SHP77 (cell line): ENCODE measurements around the gene DCUN1D4.

Experiments
- DNase-seq, 2 experiments: peaks; one replicate each; lab custom pipeline; 2025; lab: John Stamatoyannopoulos, UW

The DCUN1D4 gene

DNA sequence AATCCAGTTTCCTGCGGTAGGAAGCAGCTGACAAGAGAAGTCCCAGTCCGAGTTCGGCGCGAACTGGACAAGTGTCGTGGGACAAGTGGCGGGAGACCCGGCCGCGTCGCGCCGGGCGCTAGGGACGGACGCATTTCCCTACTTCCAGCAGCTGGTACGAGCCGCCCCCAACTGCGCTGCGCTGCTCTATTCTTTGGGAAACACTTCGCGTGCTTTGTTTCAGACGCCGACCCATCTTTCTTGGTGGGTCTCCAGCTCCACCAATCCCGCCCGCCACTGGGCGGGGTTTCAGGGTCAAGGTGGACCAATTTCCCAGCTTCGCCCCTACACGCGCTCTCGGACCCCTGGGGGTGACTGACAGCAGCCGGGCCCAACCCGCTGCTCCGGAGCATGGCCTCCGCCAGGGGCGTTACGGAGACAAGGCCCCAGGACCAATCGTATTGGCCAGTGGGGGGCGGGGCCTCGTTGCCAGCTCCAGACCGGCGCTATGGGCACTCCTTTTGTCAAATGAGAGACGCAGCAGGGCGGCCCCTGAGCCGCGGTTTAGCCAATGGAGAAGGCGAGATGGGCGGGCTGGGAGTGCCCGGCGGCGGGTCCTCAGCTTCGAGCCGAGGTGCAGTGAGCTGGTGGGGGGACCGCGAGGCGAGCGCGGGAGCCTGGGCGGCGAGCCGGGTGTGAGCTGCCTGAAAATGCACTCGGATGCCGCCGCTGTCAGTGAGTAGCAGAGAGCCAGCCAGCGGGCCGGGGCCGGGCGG, at the start of gene DCUN1D4:
Gene DCUN1D4 (plus strand): TSS at position 600 of the 755 bp plus-strand sequence. CDS start 90 bp downstream, at position 690.
- DNase-seq: peak; percentile 100

DNA sequence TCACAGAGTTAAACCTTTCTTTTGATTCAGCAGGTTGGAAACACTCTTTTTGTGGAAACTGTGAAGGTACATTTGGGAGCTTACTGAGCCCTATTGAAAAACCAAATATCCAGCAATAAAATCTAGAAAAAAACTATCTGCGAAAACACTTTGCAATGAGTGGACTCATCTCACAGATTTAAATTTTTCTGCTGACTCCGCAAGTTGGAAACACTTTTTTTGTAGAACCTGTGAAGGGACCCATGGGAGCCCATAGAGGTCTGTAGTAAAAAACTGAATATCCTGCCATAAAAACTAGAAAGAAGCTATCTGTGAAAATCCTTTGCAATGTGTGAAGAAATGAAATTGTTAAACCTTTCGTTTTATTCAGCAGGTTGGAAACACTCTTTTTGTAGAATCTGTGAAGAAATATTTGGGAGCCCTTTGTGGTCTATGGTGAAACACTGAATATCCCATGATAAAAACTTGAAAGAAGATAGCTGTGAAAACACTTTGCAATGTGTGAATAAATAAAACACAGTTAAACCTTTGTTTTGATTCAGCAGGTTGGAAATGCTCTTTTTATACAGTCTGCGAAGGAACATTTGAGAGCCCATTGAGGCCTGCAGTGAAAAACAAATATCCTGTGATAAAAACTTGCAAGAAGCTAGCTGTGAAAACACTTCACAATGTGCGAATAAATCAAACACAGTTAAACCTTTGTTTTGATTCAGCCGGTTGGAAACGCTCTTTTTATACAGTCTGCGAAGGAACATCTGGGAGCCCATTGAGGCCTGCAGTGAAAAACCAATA, 22.3 kb upstream of the DCUN1D4 start:
- DNase-seq: no peak

DNA sequence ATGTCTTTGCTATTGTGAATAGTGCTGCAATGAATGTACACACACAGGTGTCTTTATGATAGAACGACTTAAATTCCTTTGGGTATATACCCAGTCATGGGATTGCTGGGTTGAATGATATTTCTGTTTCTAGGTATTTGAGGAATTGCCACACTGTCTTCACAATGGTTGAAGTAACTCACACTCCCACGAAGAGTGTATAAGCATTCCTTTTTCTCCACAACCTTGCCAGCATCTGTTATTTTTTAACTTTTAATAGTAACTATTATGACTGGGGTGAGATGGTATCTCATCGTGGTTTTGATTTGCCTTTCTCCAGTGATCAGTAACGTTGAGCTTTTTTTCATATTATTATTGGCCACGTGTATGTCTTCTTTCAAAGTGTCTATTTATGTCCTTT, 17.6 kb upstream of the DCUN1D4 start:
- no peak for DNase-seq

DNA sequence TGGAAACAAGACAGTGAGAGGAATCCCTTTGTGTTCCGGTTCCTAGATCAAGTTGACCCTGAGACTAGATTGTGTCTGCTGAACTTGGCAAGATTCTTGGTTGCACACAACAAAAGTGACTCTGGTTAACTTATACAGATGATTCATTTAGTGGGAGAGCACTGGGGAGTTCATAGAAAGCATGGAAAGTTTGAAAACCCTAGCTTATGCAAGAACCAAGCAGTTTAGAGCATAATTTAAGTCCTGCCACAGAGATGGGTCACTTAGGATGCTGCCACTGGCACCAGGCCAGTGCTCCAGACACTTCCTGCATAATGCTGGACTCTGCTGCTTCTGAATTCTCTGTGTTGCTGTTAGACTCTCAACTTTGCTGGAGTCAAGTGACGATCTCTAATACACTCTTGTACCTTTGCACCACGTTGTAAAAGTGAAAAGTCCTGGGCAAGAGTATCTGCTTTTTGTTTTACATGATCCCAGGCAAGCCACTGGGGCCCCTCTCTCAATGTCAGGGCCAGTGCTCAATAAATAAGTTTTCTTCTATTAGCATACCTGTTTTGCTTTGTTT, 12.7 kb upstream of the DCUN1D4 start:
- no peak for DNase-seq

DNA sequence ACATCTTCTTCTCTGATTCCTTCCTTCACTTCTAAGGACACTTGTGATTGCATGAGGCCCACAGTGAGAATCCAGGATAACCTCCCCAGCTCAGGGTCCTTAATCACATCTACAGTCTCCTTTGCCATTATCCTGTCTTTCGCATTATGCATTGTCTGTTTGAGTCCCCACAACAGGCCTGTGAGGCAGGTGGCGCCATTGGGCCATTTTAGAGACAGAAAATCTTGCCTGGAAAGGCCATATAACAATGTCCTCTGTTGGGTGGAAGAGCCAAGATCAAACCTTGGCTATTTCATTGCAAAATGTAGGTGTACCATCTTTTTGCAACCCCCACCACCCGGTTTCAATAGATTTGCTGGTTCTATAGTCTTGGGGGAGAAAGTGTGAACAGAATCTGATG, 11.8 kb upstream of the DCUN1D4 start:
- peak; percentile 49 to 55 for DNase-seq

DNA sequence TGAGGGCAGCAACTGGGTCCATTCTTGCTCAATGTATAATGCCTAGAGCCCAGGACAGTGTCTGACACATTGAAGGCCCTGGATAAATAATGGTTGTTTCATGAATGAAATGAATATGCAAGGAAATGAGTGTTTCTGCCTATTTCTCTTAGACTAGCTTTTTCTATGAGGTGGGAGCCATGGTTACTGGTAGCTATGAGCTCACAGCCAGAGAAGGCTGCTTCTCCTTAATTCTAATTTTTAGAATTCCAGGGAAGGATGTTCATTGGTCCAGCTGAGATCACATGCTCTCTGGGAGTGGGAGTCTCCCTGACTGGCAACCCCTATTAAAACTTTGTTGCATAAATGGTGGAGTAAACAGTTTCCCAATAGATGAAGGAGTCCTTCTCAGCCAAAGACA, 9.7 kb upstream of the DCUN1D4 start:
- DNase-seq: no peak

DNA sequence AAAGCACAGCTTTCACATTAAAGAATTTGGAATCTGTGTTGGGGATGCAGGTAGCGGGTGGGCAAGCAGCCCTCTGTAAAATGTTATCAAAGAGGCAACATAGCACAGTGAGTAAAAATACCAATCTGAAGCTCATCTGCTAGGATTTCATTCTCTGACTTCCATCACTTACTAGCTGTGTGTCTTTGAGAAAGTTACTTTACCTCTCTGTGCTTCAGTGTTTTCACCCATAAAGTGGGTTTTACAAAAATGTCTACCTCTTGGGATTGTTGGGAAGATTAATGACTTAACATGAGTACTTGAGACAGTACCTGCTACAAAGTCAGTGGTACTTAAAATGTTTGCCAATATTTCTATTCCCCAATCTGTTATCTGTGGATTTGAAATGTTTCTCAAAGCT, 7.9 kb upstream of the DCUN1D4 start:
- no peak for DNase-seq

DNA sequence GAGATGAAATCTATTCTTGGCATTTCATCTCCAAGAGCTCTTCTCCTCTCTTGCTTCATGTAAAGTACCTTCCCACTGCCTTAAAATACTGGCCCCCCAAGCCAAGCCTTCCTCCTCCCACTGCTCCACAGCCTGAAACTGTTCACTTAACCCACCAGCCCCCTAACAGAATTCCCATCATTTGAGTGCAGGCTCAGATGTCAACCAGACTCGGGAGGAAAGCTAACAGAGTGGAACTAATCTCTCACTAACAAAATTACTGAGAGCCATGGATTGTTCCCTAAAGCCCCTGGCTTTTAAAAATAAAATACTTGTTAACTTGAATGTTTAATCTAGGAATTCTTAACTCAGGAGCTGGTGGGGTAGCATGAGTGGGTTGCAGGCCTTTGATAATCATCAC, 7.1 kb upstream of the DCUN1D4 start:
- no peak for DNase-seq

DNA sequence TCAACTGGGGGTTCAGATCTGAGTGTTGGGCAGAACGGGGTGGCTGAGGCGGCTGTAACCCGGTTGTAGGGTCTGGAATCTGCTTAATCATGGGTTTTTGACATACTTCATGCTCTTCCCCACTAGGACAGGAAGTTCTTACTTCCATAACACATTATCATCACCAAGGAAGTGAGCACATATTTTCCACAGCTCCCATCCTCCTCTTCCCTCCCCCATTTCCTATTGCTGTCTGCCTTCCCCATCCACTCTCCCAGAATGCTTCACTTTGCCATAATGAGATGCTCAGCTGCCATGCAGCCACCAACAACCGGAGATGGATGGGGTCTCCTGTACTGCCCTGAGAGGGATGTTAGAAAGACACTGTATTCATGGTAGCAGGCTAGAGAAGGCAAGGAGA, 6.4 kb upstream of the DCUN1D4 start:
- DNase-seq: no peak

DNA sequence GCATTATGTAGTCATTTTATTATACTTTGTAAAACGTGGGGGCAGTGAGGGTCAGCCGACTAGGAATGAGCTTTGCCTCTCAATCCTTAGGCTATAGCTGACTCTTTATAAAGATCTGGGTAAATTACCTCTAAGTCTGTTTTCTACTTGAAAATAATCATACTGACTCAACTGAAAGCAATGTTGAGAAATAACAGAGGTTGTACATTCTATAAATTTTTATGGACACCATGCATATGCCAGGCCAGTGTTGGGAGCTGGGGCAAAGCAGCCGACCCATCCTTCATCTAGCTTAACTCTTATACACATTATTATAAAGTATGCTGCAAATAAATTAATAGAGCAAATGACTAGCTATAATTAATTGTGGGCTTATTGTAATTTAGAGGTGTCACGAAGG, 2.2 kb upstream of the DCUN1D4 start:
- DNase-seq: no peak

DNA sequence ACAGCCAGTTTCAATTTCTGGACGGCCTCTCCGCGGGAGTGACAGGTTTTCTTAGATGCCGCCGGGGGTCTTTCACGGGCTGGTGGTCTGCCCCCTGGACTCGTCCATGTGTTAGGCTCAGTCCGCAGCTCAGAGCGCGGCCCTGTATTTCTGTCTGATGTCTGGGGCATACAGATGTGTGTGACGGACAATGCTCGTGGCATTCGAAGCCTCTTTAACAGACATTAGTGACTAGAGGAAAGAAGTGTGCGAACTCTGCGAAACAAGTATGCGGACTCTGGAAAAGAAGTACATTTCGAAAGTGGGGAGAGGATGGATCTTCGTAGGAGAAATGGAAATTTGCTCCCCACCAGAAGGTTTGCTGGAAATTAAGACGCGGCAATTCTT, 793 bp upstream of the DCUN1D4 start:
- DNase-seq: peak in 1 of 2 experiments; percentile 51

DNA sequence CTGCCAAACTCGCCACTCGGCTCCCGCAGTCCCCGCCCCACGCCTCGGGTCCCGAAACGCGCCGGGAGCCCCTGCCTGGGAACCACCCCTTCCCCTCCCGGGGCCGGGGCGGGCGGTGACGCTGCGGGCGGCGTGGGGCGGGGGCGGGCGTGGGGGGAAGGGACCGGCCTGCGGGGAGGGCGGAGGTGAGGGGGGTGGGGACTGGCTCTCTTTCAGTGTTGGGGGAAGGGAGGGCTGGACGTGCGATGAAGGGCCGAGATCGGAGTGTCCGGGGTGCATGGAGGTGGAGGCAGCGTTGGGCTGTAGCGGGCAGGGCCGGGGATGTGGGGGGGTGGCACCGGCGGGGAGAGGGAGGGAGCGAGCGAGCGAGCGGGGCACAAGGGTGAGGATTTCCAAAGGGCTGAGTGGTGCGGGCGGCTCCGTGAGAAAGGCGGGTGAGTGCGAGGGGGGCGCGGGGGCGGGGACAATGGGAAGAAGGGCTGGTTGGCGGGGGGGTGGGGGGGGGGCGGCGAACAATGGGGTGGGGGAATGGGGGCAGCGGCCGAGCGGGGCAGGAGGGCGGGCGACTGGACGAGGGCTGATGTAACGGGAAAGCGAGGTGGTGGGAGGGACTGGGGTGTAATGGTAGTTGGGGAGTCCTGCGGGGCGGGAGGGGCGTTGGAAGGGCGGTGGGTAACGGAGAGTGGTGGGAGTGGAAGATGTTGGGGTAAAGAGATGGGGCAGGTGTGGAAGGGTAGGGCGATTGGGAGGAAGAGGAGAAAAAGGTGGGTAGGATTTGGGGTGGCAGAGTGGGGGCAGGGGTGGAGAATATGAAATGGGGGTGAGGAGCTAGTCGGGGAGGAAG, 578 bp downstream of the DCUN1D4 start:
- DNase-seq: peak; percentile 41 to 63

DNA sequence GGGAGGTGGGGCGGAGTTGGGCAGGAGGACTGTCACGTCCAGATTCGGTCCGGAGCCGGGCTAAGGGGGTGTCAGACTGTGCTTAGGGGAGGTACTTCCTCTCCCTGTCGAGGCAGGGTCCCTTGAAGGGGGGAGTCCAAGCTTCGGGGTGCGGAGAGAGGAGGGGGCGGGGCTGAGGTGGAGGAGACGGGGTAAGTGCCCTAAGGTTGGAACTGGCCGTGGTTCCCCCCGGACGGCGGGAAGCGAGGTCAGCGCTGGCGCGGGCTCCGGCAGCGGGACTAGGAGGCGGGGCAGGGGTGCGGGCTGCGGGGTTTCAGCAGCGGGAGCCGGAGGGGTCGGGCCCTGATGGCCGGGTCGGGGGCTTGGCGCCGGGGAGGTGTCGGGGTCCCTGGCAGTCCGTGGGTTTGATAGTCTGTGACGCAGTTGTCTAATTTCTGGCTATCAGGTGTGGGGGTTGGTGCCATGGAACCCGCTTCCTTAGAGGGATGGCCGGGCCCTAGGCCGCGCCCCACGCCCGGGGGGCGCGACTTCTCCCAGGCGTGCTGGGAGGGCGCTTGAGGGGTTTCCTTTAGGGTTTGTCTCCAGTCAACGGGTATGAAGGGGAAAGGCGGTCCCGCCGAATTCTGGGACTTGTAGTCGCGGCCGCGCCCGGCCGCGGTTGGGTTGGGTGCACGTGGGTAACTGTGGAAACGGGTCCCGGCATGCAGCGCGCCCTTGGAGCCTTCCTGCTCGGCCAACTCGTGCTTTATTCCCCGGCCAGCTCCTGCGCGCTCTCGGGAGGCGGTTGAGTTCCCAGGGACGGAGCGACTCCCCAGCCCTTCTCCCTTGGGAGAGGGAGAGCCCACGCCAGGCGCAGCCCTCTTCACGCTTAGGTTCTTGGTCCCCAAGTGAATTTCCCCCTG, 1.5 kb downstream of the DCUN1D4 start:
- DNase-seq: peak; percentile 93 to 98

DNA sequence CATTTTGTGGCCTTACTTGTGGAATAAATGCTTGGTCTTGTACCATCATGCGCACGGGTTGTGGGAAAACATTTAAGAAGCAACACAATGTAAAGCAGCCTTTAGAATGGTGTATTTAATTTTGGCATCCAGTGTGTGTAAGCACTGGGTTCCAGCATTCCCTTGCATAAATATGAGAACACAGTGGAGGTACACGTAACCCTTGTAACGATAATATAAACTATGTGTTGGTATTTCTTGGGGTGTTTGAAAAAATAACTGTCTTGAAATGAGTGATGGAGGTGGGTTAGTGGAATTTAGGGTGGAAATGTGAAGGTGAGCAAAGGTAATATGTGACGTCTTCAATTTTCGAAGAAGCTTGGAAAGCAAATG, 2.1 kb downstream of the DCUN1D4 start:
- DNase-seq: no peak

DNA sequence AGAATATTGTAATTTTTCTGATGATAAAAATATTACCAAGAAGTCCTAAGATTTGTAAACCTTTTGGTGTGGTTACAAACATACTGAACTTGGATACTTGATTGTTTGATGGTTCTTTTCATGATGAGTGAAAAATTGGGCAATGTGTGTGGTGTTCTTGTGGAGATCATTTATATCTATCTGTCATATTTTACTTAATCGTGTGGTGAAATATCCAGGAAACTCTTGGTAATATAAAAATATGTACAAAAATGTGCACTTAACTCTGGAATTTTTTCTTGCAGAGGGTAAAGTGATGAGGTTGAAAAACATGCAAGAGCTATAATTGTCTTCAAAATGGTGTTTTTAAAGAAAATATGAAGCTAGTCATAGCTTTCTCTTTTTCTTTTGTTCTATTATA, 2.8 kb downstream of the DCUN1D4 start:
- no peak for DNase-seq

DNA sequence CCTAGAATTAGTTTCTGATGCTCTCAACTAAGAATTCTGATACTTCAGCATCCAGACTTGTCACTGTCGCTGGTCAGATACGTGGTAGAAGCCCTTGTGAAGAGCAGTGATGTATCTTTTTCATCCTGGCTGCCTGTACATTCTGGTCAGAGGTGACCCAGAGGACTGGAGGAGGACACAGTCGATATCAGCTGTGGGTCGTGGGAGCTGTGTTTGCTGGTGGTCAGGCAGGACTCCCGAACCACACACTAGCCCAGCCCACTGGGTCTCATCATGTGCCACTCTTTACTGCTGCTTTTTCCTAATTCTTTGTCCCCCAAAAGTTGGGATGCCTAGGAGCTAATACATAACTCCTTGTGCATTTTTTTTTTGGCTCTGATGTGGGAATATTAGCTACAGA, 6.5 kb downstream of the DCUN1D4 start:
- no peak for DNase-seq

DNA sequence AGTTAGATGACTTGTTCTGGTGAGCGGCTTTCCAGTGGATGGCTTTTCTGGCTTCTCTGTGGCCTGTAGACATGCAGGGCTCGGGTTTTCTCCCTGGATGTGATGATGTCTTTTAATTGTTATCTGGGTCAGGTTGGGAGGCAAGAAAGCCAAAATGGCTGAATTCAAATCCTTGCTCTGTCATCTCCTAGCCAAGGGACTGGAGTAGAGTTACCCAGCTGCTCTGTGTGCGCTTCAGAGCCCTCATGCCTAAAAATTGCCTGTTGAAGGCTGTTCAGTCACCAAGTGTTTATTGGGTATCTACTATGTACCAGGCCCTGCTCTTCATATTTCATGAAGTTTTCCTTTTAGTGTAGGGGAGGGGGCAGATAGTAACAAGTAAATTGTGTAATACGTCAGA, 7.3 kb downstream of the DCUN1D4 start:
- no peak for DNase-seq

DNA sequence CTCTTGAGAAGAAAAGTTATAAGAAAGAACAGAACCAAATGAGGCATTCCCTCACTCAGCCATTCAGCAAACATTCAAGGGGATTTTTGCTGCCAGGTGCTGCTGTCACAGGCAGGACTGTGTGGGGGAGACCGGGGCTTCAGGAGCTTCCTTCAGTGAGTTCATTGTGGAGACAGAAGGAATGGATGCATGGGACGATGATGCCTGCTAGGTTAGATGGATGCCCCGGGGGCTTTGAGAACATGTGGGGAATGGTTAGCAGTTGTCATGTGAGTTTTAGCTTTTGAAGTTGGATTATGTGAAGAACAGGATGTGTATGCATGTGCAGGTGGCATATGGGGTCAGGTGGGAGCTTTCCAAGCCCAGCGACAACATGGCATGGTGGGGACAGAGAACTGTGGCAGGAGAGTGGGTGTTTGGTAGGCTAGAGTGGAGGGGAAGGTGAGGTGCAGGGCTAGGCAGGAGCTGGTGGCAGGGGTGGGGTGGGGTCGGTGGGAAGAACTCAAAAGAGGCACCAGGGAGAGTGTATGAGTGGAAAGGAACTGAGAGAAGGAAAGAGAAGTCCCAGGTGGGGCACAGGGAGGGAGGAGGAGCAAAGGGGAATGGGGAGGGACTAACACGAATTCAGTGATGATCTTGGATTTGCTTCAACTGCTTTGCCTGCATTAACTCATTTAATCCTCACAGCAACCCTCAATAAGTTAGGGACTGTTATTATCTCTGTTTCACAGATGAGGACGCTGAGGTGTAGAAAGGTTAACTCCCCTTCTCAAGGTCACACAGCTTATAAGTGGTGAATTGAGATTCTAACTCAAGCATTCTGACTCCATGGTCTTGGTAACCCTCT, 8.4 kb downstream of the DCUN1D4 start:
- DNase-seq: no peak

DNA sequence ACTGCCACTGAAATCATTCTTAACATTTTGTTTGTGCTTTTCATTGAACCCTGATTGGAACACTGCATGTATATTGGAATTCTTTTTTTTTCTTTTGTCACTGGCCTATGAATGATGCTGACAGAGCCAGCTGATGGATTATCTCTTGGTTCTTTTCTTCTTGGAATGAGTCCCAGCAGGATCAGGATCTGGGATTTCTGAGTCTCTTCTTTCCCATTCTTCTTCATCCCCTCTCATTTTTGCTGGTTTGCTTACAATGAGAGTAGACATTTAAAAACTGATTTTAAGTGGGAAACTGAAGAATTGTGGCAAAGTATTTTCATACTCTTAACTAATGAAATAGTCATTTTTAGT, 9.0 kb downstream of the DCUN1D4 start:
- no peak for DNase-seq

DNA sequence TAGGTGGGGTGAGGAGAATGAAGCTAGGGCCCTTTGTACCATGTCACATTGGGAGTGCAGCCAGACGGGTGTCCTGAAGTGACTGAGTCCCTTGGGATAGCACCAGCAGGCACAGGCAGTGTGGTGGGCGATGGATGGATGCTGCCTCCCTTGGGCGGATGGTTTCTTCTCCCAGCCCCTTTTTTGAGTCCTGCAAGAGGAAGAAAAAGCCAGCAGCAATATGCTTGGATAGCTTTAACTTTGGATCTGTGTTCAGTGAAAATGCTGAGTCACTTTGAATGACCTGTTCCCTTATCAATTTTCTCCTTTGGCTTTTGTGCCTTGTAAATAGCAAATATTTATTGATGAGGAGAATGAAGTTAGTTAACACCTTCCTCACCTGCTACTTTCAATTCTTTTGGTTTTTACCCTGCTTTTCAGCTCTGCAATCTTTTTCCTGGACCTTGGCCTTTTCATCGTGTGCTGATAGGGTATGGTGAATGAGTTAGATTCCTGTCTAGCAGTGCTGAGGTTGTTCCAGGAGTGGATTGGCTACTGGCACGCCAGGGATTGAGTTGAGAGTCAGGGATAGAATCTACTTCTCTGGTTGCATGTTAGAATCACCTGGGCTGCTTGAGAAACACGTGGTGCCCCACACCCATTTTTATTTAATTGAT, 10.2 kb downstream of the DCUN1D4 start:
- peak in 1 of 2 experiments; percentile 4 for DNase-seq
